ENCODE data around the gene ARHGAP25.

The ARHGAP25 gene

DNA sequence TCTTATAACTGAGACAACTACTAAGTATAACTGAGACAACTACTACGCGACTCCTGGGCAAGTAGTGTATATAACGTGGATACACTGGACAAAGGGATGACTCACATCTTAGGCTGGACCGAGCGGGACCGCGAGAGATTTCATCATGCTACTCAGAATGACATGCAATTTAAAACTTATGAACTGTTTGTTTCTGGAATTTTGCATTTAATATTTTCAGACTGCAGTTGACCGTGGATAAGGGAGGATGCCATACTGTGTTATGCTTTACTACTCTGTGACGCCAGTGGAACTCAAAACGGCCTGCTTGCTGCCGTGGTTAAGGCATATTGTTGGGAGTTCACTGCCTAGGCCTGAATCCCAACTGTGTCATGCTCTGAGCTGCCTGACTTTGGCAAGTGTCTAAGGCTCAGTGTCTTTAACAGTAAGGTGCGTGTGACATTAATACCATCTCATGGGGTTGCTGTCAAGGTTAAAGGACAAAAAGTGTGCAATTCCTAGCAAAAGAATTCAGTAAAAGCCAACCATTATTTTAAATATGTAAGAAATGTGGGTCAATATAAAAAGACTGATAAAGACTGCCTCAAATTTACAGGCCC lies 72.0 kb downstream of the ARHGAP25 start:
- H3K4me1 ChIP-seq (ENCODE audit: control insufficient read depth in 1 of 2, insufficient read depth in 2 of 2, low read length in 2 of 2) = peaks cover 0 to 8% of the 10 kb centered on the region in 2 donors

DNA sequence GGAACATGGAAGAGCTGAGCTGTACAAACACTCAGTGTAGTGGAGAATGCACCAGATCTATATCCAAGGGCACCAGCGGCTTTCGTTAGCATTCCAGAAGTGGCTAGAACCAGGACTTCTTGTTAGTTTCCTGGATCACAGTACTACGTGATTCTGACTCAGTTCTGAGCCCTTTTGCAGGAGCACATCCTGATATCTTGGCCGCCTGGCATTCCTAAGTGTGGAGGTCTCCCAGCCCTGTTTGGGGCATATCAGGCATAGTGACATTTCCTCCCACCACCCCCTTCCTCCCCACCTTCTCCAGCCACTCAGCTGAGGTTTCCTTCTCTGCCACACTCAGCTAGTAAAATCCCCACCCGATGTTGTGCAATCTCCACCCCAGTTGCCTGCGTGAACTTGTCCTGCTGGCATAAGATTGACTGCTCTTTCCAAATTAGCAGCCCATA lies 73.2 kb downstream of the ARHGAP25 start:
- Histone ChIP-seq H3K27me3 (ENCODE audit: low read depth, low read length) (no peaks in the 10 kb centered on the region), H3K36me3 (ENCODE audit: control insufficient read depth in 1 of 2, insufficient read depth in 2 of 2, low read length in 2 of 2) (peaks cover 0 to 5% of the 10 kb centered on the region in 2 donors), H3K4me1 (ENCODE audit: control insufficient read depth in 1 of 2, insufficient read depth in 2 of 2, low read length in 2 of 2) (peaks cover 0 to 11% of the 10 kb centered on the region in 2 donors), H3K9me3 (ENCODE audit: control insufficient read depth in 1 of 2, low read length in 2 of 2) (no peaks in the 10 kb centered on the region), H3K4me3 (ENCODE audit: low read depth in 1 of 2, low read length in 2 of 2) (no peak overlapping the region), H3K27ac (ENCODE audit: low read length) (no peak overlapping the region)

More for the DNA sequence above, 72.0 kb downstream of the ARHGAP25 start:
- Histone ChIP-seq H3K9me3 (ENCODE audit: control insufficient read depth in 1 of 2, low read length in 2 of 2) (no peaks in the 10 kb centered on the region), H3K27me3 (ENCODE audit: low read depth, low read length) (no peaks in the 10 kb centered on the region), H3K4me3 (ENCODE audit: low read depth in 1 of 2, low read length in 2 of 2) (no peak overlapping the region), H3K36me3 (ENCODE audit: control insufficient read depth in 1 of 2, insufficient read depth in 2 of 2, low read length in 2 of 2) (no peaks in the 10 kb centered on the region), H3K27ac (ENCODE audit: low read length) (no peak overlapping the region)

DNA sequence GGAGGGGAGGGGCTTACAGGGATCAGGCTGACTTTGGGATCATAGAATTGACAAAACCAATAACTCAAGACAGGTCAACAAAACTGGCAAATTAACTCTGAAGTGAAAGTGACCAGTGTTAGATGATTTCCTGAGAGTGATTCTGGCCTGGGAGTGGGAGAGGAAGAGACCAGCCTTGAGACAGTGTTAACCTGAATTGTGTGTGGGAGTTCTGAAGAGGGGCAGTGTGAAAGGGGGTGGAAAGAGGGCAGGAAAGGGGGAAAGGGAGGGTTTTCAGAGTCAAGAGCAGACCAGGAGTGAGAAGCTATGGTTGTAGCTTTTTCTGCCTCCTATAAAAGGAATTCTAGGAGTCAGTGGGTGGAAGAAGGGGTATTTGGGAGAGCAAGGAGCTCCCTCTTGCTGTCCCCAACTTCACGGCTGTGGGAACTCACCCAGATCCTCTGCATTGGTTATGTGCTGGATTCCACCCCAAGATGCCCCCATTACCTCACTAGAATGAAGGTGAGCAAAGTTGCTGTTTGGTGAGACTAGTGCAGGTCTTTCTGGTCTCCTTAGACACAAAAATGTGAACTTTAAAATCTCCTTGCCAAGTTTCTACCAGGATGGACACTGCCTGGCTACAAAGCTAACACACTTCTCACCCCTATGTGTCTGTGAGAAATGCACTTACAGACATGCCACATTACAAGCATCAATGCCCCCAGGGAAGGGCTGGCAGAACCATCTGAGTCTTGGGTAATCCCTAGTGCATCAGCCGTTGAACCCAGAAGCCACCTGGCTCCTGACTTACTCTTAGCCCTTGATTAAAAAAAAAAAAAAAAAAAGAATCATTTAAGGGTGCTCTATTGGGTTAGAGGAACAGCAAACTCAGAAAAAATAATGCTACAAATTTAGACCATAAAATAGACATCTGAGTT lies 75.0 kb downstream of the ARHGAP25 start:
- Histone ChIP-seq H3K9me3 (ENCODE audit: control insufficient read depth in 1 of 2, low read length in 2 of 2) (no peaks in the 10 kb centered on the region), H3K4me3 (ENCODE audit: low read depth in 1 of 2, low read length in 2 of 2) (no peak overlapping the region), H3K36me3 (ENCODE audit: control insufficient read depth in 1 of 2, insufficient read depth in 2 of 2, low read length in 2 of 2) (peaks cover 2 to 5% of the 10 kb centered on the region in 2 donors), H3K27me3 (ENCODE audit: low read depth, low read length) (no peaks in the 10 kb centered on the region), H3K4me1 (ENCODE audit: control insufficient read depth in 1 of 2, insufficient read depth in 2 of 2, low read length in 2 of 2) (peaks cover 0 to 11% of the 10 kb centered on the region in 2 donors), H3K27ac (ENCODE audit: low read length) (no peak overlapping the region)

DNA sequence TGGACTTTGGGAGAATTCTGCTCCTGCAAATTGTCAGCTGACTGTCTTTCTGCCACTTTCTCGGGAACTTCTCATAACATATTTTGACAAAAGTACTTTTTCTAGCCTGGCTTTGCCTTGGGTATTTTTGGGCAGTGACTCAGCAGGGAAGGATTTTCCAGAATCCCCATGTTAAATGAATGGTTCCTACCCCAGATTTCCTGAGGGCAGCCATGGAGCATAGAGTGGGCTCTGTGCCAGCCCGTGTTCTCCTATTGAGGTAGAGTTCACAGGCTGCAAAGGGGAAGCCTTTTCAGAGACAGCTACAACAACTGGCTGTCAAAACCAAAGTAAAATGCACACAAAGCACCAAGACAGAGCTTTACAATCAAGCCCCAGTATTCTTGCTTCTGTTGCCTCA lies 76.8 kb downstream of the ARHGAP25 start:
- H3K27me3 ChIP-seq (ENCODE audit: low read depth, low read length) = no peaks in the 10 kb centered on the region
- peaks cover 0 to 11% of the 10 kb centered on the region in 2 donors for H3K4me1 ChIP-seq (ENCODE audit: control insufficient read depth in 1 of 2, insufficient read depth in 2 of 2, low read length in 2 of 2)
- H3K4me3 ChIP-seq (ENCODE audit: low read depth in 1 of 2, low read length in 2 of 2) = no peak overlapping the region
- no peaks in the 10 kb centered on the region for H3K9me3 ChIP-seq (ENCODE audit: control insufficient read depth in 1 of 2, low read length in 2 of 2)
- no peak overlapping the region for H3K27ac ChIP-seq (ENCODE audit: low read length)
- H3K36me3 ChIP-seq (ENCODE audit: control insufficient read depth in 1 of 2, insufficient read depth in 2 of 2, low read length in 2 of 2) = peaks cover 2 to 7% of the 10 kb centered on the region in 2 donors

DNA sequence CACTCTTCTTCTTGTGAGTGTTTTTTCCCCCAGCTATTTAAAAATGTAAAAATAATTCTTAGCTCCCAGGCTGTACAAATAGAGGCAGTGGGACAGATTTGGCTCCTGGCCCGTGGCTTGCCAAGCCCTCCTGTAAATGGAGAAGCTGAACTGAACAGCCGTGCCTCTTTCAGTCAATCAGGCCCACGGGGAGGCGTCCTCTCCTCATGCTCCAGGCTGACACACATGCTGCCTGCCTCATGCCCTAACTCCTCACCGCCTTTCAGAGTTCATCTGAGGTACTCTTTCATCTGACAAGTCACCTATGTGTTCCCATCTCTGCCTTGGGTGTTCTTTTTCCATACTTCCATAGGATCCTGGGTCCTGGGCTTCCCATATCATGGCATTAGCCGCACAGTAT lies 77.6 kb downstream of the ARHGAP25 start:
- Histone ChIP-seq H3K36me3 (ENCODE audit: control insufficient read depth in 1 of 2, insufficient read depth in 2 of 2, low read length in 2 of 2) (peaks cover 2 to 9% of the 10 kb centered on the region in 2 donors), H3K4me1 (ENCODE audit: control insufficient read depth in 1 of 2, insufficient read depth in 2 of 2, low read length in 2 of 2) (peaks cover 0 to 11% of the 10 kb centered on the region in 2 donors), H3K27ac (ENCODE audit: low read length) (no peak overlapping the region), H3K27me3 (ENCODE audit: low read depth, low read length) (no peaks in the 10 kb centered on the region), H3K9me3 (ENCODE audit: control insufficient read depth in 1 of 2, low read length in 2 of 2) (no peaks in the 10 kb centered on the region), H3K4me3 (ENCODE audit: low read depth in 1 of 2, low read length in 2 of 2) (no peak overlapping the region)

DNA sequence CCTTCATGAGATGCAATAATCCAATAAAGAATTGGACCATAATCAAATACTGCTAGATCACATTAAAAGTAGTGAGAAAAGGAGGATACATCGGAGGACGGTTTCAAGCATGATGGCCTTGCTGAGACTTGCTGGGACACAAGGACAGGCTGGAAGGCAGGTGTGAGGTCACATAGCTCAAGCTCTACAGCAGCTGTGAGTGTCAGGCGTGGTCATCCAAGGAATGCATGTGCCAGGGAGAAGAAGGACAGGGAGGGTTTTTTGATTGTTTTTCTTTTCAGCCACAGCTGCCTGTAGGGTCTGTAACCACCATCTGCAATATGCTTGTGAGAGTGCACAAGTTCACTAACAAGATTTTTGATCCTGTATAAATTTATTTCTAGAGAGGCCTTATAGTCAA lies 79.0 kb downstream of the ARHGAP25 start:
- Histone ChIP-seq H3K4me3 (ENCODE audit: low read depth in 1 of 2, low read length in 2 of 2) (no peak overlapping the region), H3K4me1 (ENCODE audit: control insufficient read depth in 1 of 2, insufficient read depth in 2 of 2, low read length in 2 of 2) (peaks cover 0 to 3% of the 10 kb centered on the region in 2 donors), H3K27me3 (ENCODE audit: low read depth, low read length) (no peaks in the 10 kb centered on the region), H3K27ac (ENCODE audit: low read length) (no peak overlapping the region), H3K9me3 (ENCODE audit: control insufficient read depth in 1 of 2, low read length in 2 of 2) (no peaks in the 10 kb centered on the region), H3K36me3 (ENCODE audit: control insufficient read depth in 1 of 2, insufficient read depth in 2 of 2, low read length in 2 of 2) (peaks cover 4 to 13% of the 10 kb centered on the region in 2 donors)

DNA sequence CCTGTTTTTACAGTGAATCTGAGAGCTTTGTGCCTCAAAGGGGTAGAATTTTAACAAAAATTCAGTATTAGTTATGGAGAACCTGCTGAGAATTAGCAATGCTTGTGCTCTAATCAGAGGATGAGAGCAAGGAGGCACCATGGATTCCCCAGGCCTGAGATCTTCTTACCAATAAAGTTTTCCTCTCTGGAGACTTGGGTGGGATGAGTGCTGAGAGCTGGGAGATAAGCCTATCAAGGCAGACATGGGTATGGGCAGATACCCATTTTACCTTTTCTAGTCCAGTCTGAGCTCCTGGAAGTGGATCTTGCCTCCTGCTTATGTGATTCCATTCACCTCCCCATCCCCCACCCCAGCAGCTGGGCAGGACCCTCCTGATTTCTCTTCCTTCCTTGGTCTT lies 82.7 kb downstream of the ARHGAP25 start:
- Histone ChIP-seq H3K36me3 (ENCODE audit: control insufficient read depth in 1 of 2, insufficient read depth in 2 of 2, low read length in 2 of 2) (peaks cover 15 to 16% of the 10 kb centered on the region in 2 donors), H3K27ac (ENCODE audit: low read length) (no peak overlapping the region), H3K9me3 (ENCODE audit: control insufficient read depth in 1 of 2, low read length in 2 of 2) (no peaks in the 10 kb centered on the region), H3K27me3 (ENCODE audit: low read depth, low read length) (no peaks in the 10 kb centered on the region), H3K4me3 (ENCODE audit: low read depth in 1 of 2, low read length in 2 of 2) (no peak overlapping the region), H3K4me1 (ENCODE audit: control insufficient read depth in 1 of 2, insufficient read depth in 2 of 2, low read length in 2 of 2) (no peaks in the 10 kb centered on the region)

DNA sequence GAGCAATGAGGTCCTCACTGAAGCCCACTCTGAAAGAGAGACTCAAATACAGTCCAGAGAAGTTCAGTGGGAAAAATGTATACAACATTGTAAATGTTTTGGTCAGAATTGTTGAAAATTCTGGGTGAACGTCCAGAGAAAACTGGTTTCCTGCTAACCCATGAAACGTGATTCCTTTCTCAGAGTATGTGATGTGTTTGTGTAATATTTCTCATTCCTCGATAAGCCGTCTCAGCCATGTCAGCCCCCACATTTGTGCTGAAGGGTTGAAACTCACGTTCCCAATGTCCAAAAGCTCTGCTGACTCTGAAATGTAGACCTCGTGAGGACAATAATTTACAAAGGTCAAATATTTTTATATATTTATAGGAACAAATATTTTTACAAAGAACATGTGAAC lies 84.9 kb downstream of the ARHGAP25 start:
- H3K27ac ChIP-seq (ENCODE audit: low read length) = no peak overlapping the region
- H3K27me3 ChIP-seq (ENCODE audit: low read depth, low read length) = no peaks in the 10 kb centered on the region
- no peak overlapping the region for H3K4me3 ChIP-seq (ENCODE audit: low read depth in 1 of 2, low read length in 2 of 2)
- no peaks in the 10 kb centered on the region for H3K4me1 ChIP-seq (ENCODE audit: control insufficient read depth in 1 of 2, insufficient read depth in 2 of 2, low read length in 2 of 2)
- no peaks in the 10 kb centered on the region for H3K9me3 ChIP-seq (ENCODE audit: control insufficient read depth in 1 of 2, low read length in 2 of 2)
- H3K36me3 ChIP-seq (ENCODE audit: control insufficient read depth in 1 of 2, insufficient read depth in 2 of 2, low read length in 2 of 2) = peaks cover 14 to 17% of the 10 kb centered on the region in 2 donors

DNA sequence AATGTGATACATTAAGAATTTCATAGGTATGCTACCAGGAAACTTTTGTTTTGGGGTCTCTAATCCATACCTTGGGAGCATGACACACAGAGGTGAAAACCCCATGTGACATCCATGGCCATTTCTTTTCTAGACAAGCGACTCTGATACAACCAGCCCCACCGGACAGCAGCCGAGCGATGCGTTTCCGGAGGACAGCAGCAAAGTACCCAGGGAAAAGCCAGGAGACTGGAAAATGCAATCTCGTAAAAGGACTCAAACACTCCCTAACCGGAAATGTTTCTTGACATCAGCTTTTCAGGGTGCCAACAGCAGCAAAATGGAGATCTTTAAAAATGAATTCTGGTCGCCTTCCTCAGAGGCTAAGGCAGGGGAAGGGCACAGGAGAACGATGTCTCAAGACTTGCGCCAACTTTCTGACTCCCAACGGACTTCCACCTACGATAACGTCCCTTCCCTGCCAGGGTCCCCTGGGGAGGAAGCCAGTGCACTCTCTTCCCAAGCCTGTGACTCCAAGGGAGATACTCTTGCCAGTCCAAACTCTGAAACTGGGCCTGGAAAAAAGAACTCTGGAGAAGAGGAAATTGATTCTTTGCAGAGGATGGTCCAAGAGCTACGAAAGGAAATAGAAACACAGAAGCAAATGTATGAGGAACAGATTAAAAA lies 87.7 kb downstream of the ARHGAP25 start:
- no peaks in the 10 kb centered on the region for H3K9me3 ChIP-seq (ENCODE audit: control insufficient read depth in 1 of 2, low read length in 2 of 2)
- H3K27ac ChIP-seq (ENCODE audit: low read length) = no peak overlapping the region
- no peaks in the 10 kb centered on the region for H3K27me3 ChIP-seq (ENCODE audit: low read depth, low read length)
- H3K36me3 ChIP-seq (ENCODE audit: control insufficient read depth in 1 of 2, insufficient read depth in 2 of 2, low read length in 2 of 2) = peaks cover 13 to 14% of the 10 kb centered on the region in 2 donors
- no peak overlapping the region for H3K4me3 ChIP-seq (ENCODE audit: low read depth in 1 of 2, low read length in 2 of 2)
- H3K4me1 ChIP-seq (ENCODE audit: control insufficient read depth in 1 of 2, insufficient read depth in 2 of 2, low read length in 2 of 2) = no peaks in the 10 kb centered on the region

DNA sequence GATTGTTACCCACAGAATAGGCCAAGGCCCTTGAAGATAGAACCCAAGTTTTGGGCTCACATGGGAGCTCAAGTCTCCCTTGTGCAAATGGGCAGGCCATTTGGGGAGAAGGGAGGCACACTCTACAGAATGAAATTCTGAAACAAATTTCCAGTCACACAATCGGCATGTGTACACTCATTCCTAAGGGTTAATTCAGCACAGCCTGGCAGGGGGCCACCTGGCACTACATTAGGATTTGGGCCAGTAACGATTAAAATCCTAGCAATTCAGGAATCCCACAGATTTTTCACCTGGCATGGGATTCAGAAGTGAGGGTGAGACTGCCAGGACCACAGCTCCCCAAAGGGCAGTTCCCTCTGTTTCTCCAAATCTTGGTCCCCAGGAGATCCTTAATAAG lies 90.2 kb downstream of the ARHGAP25 start:
- Histone ChIP-seq H3K27ac (ENCODE audit: low read length) (no peak overlapping the region), H3K9me3 (ENCODE audit: control insufficient read depth in 1 of 2, low read length in 2 of 2) (no peaks in the 10 kb centered on the region), H3K36me3 (ENCODE audit: control insufficient read depth in 1 of 2, insufficient read depth in 2 of 2, low read length in 2 of 2) (peaks cover 6 to 9% of the 10 kb centered on the region in 2 donors), H3K27me3 (ENCODE audit: low read depth, low read length) (no peaks in the 10 kb centered on the region), H3K4me1 (ENCODE audit: control insufficient read depth in 1 of 2, insufficient read depth in 2 of 2, low read length in 2 of 2) (peaks cover 10 to 17% of the 10 kb centered on the region in 2 donors), H3K4me3 (ENCODE audit: low read depth in 1 of 2, low read length in 2 of 2) (no peak overlapping the region)

DNA sequence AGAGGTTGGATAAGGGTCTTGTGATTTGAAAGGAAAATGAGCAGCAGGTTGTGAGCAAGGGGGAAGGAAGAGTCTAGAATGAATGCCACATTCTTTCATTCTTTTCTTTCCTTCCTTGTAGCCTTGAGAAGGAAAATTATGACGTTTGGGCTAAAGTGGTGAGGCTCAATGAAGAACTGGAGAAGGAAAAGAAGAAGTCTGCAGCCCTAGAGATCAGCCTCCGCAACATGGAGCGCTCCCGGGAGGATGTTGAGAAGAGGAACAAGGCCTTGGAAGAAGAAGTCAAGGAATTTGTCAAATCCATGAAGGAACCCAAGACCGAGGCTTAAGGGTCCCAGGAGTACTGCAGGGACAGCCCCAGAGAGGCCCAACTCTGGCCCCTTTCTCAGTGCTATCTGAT lies 91.3 kb downstream of the ARHGAP25 start:
- no peaks in the 10 kb centered on the region for H3K27me3 ChIP-seq (ENCODE audit: low read depth, low read length)
- H3K9me3 ChIP-seq (ENCODE audit: control insufficient read depth in 1 of 2, low read length in 2 of 2) = no peaks in the 10 kb centered on the region
- peaks cover 10 to 20% of the 10 kb centered on the region in 2 donors for H3K4me1 ChIP-seq (ENCODE audit: control insufficient read depth in 1 of 2, insufficient read depth in 2 of 2, low read length in 2 of 2)
- H3K27ac ChIP-seq (ENCODE audit: low read length) = no peak overlapping the region
- no peak overlapping the region for H3K4me3 ChIP-seq (ENCODE audit: low read depth in 1 of 2, low read length in 2 of 2)
- H3K36me3 ChIP-seq (ENCODE audit: control insufficient read depth in 1 of 2, insufficient read depth in 2 of 2, low read length in 2 of 2) = peaks cover 6 to 9% of the 10 kb centered on the region in 2 donors

Data from muscle layer of duodenum (tissue), 2 donors.